Endothelial cell of hepatic sinusoid (primary cell): ENCODE results near the gene IL1A.

Source experiments
- in situ Hi-C: cut with HindIII; loops from 2 replicates; pipeline ENCODE4 v1.10.0; 2017; ENCODE audit warnings: low sequenced_read_pairs

IL1A gene

GRCh38 chr2:112818094-112818902 is 34.0 kb upstream of the IL1A start:
- in situ Hi-C loops, result no loop called here

DNA sequence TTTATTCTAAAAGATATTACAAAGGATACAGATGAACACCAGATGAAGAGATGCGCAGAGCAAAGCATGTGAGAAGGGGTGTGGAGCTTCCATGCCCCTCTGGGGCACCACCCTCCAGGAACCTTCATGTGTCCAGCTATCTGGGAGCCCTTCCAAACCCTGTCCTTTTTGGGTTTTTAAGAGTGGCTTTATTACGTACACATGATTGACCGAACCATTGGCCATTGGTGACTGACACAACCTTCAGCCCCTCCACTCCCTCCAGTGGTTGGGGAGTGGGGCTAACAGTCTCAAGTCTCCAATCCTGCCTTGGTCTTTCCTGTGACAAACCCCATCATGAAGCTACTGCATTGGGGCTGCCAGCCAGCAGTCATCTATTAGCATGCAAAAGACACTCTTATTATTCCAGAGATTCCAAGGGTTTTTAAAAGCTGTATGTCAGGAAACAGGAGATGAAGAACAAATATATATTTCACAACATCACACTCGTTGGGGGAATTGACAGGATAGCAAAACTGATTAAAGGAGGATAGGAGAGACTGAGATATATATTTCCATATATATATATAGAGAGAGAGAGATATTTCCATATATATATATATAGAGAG is 32.9 kb upstream of the IL1A start:
- in situ Hi-C loops, result no loop called here

DNA sequence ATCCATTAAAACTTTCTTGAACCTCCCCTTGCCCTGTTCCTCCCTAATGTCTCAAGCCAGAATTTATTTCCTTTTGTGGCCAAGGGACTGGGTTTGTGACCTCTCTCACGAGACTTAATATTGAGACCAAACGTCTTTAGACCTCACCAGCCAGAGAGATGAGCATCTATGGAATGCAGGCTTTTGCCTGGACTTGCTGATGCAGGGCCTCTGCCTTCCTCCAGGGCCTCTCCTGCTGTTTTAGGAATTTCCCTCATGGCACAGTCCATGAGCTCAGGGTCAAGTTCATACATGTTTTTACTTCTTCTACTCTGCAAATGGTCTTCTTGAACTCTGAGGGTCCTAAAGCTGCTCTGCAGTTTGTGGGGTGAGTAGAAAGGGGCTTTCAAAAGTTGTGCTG is 30.0 kb upstream of the IL1A start:
- in situ Hi-C loops, result no loop called here

DNA sequence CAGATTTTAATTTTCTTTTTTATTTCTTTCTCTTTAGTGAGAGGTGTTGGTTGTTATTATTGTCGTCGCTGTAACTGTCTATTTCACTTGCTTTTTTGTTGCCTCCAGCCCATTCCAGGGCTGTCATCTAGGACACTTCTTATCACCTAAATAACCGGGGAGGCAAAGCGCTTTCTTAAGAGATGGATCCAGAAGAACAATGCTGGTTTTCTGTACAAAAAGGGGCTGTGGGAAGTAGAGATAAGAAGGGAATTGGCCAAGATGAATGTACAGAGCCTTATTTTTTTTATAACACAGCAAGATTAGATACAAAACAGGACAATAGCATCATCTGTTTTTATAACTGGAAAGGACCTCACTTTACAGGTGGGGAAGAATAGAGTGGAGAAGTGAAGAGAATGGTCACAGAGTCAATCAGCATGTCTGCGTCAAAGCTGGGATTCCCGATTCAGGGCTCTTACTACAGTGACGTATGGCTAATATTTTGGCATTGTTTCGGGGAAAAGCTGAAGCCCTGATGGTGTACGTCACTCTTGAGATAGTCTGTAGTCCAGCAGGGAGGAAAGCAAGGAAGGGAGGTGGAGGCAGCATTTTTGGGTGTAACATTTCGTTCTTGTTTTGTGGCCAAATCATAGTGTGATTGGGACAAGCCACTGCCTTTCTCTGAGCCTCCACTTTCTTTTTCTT is 29.1 kb upstream of the IL1A start:
- in situ Hi-C loops, result no loop called here

GRCh38 chr2:112812318-112813267 is 28.3 kb upstream of the IL1A start:
- in situ Hi-C loops, result no loop called here

DNA sequence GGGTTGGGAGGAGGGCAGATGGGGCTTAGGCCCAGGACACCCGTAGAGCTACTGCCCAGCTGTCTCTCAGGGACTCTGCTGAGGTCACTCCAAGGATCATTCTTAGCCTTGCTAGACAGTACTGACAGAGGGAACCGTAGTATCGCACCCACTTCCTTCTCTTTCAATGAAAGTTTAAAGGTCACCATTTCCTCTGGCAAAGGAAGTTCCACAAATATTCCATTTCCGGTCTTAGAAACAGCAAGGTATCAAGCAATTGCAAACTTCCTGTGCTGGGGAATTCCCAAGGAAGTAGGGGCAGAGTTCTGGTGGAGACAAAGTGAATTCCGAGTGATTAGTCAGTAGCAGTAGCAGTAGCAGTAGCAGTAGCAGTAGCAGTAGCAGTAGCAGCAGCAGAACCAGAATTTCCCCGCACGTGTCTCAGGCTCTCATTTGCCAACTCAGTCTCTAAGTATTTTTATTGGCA is 27.6 kb upstream of the IL1A start:
- in situ Hi-C loops, result no loop called here

DNA sequence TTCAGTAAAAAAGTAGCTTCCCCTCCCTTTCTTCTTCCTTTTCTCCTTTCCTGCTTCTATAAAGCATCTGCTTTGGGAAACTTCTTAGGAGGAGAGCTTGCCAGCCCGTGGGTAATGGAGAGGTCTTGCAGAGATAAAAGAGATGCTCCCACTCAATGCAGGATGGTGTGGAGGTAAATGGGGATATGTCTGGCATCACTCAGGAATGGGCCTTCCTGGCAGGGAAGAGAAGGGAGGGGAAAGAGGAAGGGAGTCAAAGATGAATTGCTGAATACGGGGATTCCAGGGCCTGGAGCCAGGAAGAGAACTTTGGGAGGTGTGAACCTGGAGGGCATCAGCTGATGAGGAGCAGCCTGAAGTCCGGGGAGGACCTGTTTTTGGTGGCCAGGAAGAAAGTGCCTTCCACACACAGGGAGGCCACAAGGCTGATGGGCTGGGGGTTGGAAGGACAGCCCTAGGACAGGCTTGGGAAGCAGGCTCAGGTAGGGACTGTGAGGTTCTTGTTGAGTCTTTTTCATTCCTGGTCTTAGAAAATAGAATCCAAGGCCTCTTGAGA is 27.1 kb upstream of the IL1A start:
- in situ Hi-C loops, result no loop called here

- in situ Hi-C loops, result loop anchor here (5.0 kb wide), 1 partner anchor 58 kb away; no protein-coding TSS in a partner anchor
Observed at GRCh38 chr2:112809112-112809511, 24.8 kb upstream of the IL1A start.

DNA sequence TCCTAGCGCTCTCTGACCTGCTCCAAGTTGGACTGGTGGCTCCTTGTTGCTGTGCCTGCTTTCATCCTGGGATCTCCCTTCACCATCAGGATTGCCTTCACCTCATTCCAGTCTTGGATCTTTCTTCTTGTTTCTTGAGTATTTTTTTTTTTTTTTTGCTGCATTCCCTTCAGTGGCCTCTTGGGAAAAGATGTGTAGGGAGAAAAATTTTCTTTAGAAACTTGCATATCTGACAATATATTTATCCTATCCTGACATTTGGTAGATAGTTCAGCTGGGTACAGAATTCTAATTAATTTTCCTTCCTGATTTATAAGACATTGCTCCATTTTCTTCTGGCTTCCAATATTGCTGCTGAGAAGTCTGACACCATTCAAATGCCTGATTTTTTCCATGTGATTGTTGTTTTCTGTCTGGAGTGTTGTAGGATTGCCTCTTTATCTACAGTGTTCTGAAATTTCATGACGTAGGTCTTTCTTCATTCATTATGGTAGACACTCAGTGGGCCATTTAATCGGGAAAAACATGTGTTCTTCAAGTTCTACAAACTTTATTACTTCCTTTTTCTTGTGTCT is 23.0 kb upstream of the IL1A start:
- in situ Hi-C loops, result loop anchor here (5.0 kb wide), 1 partner anchor 60 kb away; no protein-coding TSS in a partner anchor

DNA sequence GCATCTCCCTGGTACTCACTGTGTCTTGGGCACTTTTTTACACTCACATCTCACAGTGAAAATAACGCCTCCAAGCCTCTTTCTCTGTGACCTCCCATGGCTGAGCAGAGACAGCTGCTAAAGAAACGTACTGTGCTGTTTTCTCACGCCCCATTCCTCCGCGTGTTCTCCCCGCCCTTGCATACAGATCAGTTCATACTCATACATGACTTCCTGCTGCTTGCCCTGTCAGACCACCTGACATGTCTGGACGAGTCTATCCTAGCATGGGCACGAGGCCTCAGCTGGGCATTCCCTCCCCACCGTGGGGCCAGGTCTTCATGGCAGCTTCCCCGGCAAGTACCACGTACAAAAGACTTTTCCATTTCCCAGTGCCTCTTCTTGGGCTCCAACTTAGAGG is 21.2 kb upstream of the IL1A start:
- in situ Hi-C loops, result loop anchor here (5.0 kb wide), 1 partner anchor 62 kb away; no protein-coding TSS in a partner anchor

- in situ Hi-C loops, result no loop called here
Observed at GRCh38 chr2:112803691-112804521, 19.6 kb upstream of the IL1A start.

DNA sequence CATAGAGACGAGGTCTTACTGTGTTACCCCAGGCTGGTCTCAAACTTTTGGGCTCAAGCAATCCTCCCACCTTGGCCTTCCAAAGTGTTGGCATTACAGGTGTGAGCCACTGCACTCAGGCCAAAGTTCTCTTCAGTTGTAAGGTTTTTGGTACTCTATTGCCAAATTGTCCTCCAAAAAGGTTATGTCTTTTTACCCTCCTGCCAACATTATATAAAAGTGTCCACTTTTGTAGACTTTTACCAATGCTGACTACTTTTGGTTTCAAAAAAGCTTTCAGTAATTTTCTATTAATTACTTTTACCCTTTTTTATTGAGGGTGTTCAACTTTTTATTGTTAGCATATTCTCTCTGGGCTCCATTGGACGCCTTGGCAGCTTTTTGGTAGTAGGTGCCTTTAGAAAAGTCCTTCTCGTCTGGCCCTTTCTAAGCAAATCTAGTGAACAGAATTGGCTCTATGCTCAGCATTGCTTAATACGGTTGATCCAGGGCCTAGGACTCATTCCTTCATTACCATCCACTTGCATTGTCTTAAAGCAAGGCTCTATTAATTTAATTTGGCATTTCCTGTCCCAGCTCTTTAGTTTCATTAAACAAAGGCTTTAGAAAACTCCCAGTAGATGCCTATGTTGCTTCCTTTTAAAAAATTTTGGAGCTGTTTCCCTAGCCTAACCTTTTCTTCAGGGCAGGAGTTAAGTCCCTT is 16.7 kb upstream of the IL1A start:
- in situ Hi-C loops, result no loop called here

DNA sequence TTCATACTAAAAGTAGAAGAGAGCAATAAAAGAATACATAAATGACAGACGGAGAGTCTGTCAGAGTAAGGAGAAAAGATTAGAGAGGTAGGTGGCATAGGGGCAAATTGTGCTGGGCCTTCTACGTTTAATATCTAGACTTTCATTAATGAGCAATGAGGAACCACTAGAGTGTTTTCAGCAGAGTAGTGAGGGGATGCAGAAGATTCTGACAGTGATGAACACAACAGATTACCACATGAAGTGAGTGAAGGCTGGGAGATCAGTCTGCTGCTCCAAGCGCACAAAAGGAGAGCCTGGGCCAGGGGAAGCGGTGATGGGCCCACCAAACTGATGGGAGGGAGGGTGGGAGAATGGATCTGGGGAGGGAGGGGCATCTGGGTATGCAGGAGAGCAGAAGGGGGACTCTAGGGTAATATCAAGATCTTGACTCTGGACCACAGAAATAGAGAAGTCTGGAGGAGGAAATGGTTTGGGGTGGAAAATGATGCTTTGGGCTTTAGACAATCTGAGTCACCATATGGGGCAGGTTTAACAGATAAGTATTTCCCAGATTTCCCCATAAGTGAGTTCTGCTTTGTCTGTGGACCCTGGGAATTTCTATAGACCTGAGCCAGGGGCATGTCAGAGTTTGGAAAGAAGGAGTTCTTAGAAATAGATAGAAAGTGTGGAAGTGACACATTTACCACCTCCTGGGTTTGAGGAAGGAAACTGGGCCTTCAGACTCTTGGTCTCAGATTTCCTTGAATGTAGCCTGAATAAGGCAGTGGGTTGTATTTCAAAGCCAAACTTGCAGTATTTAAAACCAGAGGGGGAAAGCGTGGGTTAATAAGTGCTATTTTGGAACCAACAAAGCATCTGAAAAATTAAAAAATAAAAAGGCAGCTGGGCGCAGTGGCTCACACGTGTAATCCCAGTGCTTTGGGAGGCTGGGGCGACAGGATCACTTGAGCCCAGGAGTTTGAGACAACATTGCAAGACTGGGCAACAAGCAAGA is 15.0 kb upstream of the IL1A start:
- in situ Hi-C loops, result no loop called here

DNA sequence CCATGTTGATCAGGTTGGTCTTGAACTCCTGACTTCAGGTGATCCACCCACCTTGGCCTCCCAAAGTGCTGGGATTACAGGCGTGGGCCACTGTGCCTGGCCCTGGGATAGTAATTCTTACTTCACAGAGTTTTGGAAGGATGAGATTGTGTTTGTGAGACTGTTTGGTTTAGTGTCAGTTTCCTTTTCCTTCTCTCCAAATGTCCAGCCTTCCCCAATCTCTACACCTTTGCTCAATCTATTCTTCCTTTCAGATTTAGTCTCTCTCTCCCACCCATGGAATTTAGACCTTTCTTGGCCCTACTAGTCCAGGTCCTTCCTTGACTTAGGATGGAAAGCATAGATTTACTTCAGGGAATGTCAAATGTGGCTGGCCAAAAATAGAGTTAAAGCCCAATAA is 12.2 kb upstream of the IL1A start:
- in situ Hi-C loops, result no loop called here

GRCh38 chr2:112795774-112796173 is 11.5 kb upstream of the IL1A start:
- in situ Hi-C loops, result no loop called here

DNA sequence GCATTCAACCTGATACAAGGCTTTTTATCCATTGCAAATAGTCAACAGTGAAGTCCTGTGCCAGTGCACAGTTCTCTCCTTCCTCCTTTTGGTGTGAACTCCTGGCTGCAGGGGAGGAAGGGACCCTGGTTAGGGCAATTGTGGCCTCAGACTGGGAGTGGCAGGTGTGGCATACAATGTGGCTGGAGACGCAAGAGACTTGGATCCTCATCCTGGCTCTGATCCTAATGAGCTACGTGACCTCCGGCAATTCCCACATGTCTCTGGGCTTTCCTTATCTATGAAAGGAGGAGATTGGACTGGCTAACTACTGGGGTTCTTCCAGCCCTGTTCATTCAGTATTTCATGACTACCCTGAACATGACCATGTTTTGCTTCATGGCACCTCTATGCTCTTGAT is 10.5 kb upstream of the IL1A start:
- in situ Hi-C loops, result no loop called here

GRCh38 chr2:112794131-112794733 is 9.9 kb upstream of the IL1A start:
- in situ Hi-C loops, result no loop called here
